Ascending aorta (tissue), 2 donors: ENCODE measurements around the gene HSPB2. TPM values are rescaled to one million over a fixed set of nuclear protein-coding genes. Genes with fewer than 3 reads are reported as not detected.
A peak's percentile ranks its signal among the peaks of the same experiment; 100 is the strongest.
"Not testable (repeated sequence)": the region's sequence is repeated elsewhere in the genome, so short reads cannot be mapped to it uniquely, and the experiment has no call there.

Experiments used
- DNase-seq, 2 donors: peaks; one replicate each; pipeline ENCODE4 v3.0.0-alpha.2; 2019; ENCODE audit warnings: low spot score in 2 of 2
- H3K27ac ChIP-seq, 2 donors: fragments of 200-600 bp; sonication (generic); one replicate each; pipeline ENCODE4 v1.5.1; 2016 to 2017; ENCODE audit warnings: mild to moderate bottlenecking in 1 of 2
- H3K27me3 ChIP-seq: fragments of 200-600 bp; sonication (generic); one replicate; pipeline ENCODE4 v1.5.1; 2017
- H3K36me3 ChIP-seq, 2 donors: fragments of 200-600 bp; sonication (generic); one replicate each; pipeline ENCODE4 v1.5.1; 2016
- H3K4me1 ChIP-seq, 2 donors: fragments of 200-600 bp; sonication (generic); one replicate each; pipeline ENCODE4 v1.5.1; 2016 to 2017; ENCODE audit warnings: mild to moderate bottlenecking in 1 of 2
- H3K4me3 ChIP-seq, 2 donors: fragments of 200-600 bp; sonication (generic); one replicate each; pipeline ENCODE4 v1.5.1; 2016 to 2017; ENCODE audit warnings: mild to moderate bottlenecking in 1 of 2
- H3K9me3 ChIP-seq, 2 donors: fragments of 200-600 bp; sonication (generic); one replicate each; pipeline ENCODE4 v1.5.1; 2016
- CTCF ChIP-seq, 3 experiments: fragments of 200-600 bp in 2 of 3; fragments of 450-650 bp in 1 of 3; sonication (generic) in 2 of 3; IDR thresholded peaks; one replicate each; pipeline ENCODE4 v1.5.1; 2016 to 2019; ENCODE audit warnings: antibody characterized with exemption in 3 of 3, mild to moderate bottlenecking in 1 of 3, moderate library complexity in 1 of 3
- intact Hi-C: fragments of 100-400 bp; cut with DNase I; formaldehyde crosslinking; loops from one replicate; pipeline ENCODE4 v1.15.1; 2023
- total RNA-seq: library from RNA; depleted of rRNA; stranded (reverse); fragments of >200 nt; gene quantifications from one replicate; pipeline ENCODE4 v1.1.0, GENCODE V29; 2016

Gene HSPB2
- total RNA-seq, 1 donor from 2014 or later, result not detected

GRCh38 chr11:111878385-111878848, 34.1 kb upstream of the HSPB2 start:
- TF ChIP-seq CTCF (IDR thresholded peaks at IDR 0.05), result no peak
- no peaks in the 10 kb centered on the region for H3K9me3 ChIP-seq
- peak overlapping the region; percentile 90 to 97 for H3K27ac ChIP-seq
- peaks cover 0 to 3% of the 10 kb centered on the region in 2 donors for H3K36me3 ChIP-seq
- H3K4me3 ChIP-seq, result peak overlapping the region; percentile 71 to 74
- H3K4me1 ChIP-seq, result peaks cover 0 to 11% of the 10 kb centered on the region in 2 donors
- H3K27me3 ChIP-seq, result no peaks in the 10 kb centered on the region
- no peak for DNase-seq
- intact Hi-C loops, result loop anchor here (2.0 to 5.0 kb wide), 2 partner anchors 119 to 208 kb away; partner anchors contain the start of genes SDHD and TIMM8B

- peaks cover 0 to 3% of the 10 kb centered on the region in 2 donors for H3K36me3 ChIP-seq
- H3K9me3 ChIP-seq, result no peaks in the 10 kb centered on the region
- intact Hi-C loops, result loop anchor here (1.0 to 5.0 kb wide), 5 partner anchors 32 to 208 kb away; partner anchors contain the start of genes CRYAB, SDHD and TIMM8B
- H3K4me3 ChIP-seq, result peak within 1 kb of the TSS; percentile 71 to 74
- DNase-seq, result peak; percentile 89 to 99
- H3K27ac ChIP-seq, result peak within 1 kb of the TSS; percentile 90 to 97
- peaks cover 0 to 11% of the 10 kb centered on the region in 2 donors for H3K4me1 ChIP-seq
- H3K27me3 ChIP-seq, result no peaks in the 10 kb centered on the region
- TF ChIP-seq CTCF (IDR thresholded peaks at IDR 0.05), result peak; percentile 97 to 98 (median 98)
These were observed 33.5 kb upstream of the HSPB2 start, which contains the start of the genes CFAP68 and FDXACB1 for GRCh38 chr11:111878849-111879636. Gene CFAP68, plus strand, starts transcription at chr11:111879541. Its CDS starts 20 bp downstream, at chr11:111879561. Gene FDXACB1, minus strand, starts transcription at chr11:111879165. Its CDS starts 33 bp downstream, at chr11:111879132.

GRCh38 chr11:111879637-111879960, 32.9 kb upstream of the HSPB2 start:
- peaks cover 0 to 11% of the 10 kb centered on the region in 2 donors for H3K4me1 ChIP-seq
- DNase-seq, result no peak
- intact Hi-C loops, result loop anchor here (1.0 to 5.0 kb wide), 5 partner anchors 32 to 207 kb away; partner anchors contain the start of genes CRYAB, SDHD and TIMM8B
- H3K9me3 ChIP-seq, result no peaks in the 10 kb centered on the region
- no peak for TF ChIP-seq CTCF (IDR thresholded peaks at IDR 0.05)
- peak overlapping the region; percentile 71 to 74 for H3K4me3 ChIP-seq
- H3K27ac ChIP-seq, result peak overlapping the region; percentile 90 to 97
- H3K27me3 ChIP-seq, result no peaks in the 10 kb centered on the region
- H3K36me3 ChIP-seq, result peaks cover 0 to 3% of the 10 kb centered on the region in 2 donors

GRCh38 chr11:111882202-111882601, 30.3 kb upstream of the HSPB2 start:
- Histone ChIP-seq H3K9me3 (no peaks in the 10 kb centered on the region), H3K4me1 (peaks cover 0 to 11% of the 10 kb centered on the region in 2 donors), H3K27ac (no peak overlapping the region), H3K4me3 (no peak overlapping the region), H3K27me3 (no peaks in the 10 kb centered on the region), H3K36me3 (no peaks in the 10 kb centered on the region)
- no peak for TF ChIP-seq CTCF (IDR thresholded peaks at IDR 0.05)
- intact Hi-C loops, result no loop called here
- no peak for DNase-seq

- H3K4me1 ChIP-seq, H3K27me3 ChIP-seq, DNase-seq, H3K36me3 ChIP-seq, H3K9me3 ChIP-seq, intact Hi-C loops, H3K4me3 ChIP-seq, H3K27ac ChIP-seq: not testable (repeated sequence)
These were observed 27.5 kb upstream of the HSPB2 start for GRCh38 chr11:111885053-111885452.

- no peak overlapping the region for H3K4me3 ChIP-seq
- no peak for DNase-seq
- TF ChIP-seq CTCF (IDR thresholded peaks at IDR 0.05), result no peak
- no peak overlapping the region for H3K27ac ChIP-seq
- H3K9me3 ChIP-seq, result no peaks in the 10 kb centered on the region
- intact Hi-C loops, result no loop called here
- no peaks in the 10 kb centered on the region for H3K36me3 ChIP-seq
- H3K27me3 ChIP-seq, result no peaks in the 10 kb centered on the region
- no peaks in the 10 kb centered on the region for H3K4me1 ChIP-seq
These were observed 26.5 kb upstream of the HSPB2 start for GRCh38 chr11:111886032-111886431.
